ENCODE measurements around the gene ZSWIM1. TPM values are rescaled to one million over a fixed set of nuclear protein-coding genes. Genes with fewer than 3 reads are reported as not detected.

Gene ZSWIM1
- total and polyA plus RNA-seq, 2 of the 13 experiments (the other 11 are each of a cell fraction or from before 2014, with no cell fraction given) = 9.5 to 11.7 TPM

- TF ChIP-seq, protein P1, sequence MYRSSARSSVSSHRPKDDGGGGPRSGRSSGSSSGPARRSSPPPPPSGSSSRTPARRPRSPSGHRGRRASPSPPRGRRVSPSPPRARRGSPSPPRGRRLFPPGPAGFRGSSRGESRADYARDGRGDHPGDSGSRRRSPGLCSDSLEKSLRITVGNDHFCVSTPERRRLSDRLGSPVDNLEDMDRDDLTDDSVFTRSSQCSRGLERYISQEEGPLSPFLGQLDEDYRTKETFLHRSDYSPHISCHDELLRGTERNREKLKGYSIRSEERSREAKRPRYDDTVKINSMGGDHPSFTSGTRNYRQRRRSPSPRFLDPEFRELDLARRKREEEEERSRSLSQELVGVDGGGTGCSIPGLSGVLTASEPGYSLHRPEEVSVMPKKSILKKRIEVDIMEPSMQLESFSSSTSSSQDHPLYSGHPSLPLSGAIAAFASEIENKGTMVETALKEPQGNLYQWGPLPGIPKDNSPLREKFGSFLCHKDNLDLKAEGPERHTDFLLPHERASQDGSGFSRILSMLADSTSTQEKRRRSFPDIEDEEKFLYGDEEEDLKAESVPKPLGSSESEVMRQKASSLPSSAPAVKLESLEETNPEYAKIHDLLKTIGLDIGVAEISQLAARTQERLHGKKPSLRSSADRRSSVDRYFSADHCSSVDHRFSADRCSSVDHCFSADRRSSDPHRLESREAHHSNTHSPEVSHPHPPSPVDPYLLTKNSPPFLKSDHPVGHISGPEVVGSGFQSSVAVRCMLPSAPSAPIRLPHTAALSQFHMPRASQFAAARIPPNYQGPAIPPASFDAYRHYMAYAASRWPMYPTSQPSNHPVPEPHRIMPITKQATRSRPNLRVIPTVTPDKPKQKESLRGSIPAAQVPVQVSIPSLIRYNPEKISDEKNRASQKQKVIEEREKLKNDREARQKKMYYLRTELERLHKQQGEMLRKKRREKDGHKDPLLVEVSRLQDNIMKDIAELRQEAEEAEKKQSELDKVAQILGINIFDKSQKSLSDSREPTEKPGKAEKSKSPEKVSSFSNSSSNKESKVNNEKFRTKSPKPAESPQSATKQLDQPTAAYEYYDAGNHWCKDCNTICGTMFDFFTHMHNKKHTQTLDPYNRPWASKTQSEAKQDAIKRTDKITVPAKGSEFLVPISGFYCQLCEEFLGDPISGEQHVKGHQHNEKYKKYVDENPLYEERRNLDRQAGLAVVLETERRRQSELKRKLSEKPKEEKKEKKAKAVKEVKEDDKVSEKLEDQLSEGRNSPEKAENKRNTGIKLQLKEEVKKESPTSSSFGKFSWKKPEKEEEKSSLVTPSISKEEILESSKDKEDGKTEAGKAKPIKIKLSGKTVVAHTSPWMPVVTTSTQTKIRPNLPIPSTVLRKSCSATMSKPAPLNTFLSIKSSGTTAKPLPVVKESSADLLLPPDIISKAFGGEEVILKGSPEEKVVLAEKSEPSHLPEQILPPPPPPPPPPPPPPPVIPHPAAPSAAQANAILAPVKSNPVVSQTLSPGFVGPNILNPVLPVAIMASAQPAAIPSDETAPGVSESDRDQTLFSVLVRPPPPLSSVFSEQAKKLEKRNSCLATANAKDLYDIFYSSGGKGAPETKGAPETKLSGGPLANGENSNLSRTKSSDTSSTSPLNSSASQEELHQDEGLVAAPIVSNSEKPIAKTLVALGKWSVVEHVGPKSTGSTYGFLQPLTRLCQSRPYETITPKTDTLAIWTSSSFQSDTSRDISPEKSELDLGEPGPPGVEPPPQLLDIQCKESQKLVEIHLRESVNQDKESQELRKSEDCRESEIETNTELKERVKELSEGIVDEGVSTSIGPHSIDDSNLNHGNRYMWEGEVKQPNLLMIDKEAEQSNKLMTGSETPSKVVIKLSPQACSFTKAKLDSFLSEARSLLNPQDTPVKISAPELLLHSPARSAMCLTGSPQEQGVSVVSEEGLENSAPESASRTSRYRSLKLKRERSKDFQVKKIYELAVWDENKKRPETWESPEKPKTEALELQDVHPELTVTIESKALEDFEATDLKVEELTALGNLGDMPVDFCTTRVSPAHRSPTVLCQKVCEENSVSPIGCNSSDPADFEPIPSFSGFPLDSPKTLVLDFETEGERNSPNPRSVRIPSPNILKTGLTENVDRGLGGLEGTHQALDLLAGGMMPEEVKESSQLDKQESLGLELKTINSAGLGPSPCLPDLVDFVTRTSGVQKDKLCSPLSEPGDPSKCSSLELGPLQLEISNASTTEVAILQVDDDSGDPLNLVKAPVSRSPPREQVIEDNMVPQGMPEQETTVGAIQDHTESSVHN (CRISPR knock-in tag; IDR thresholded peaks at IDR 0.05) = peak; percentile 98
- TF ChIP-seq ZNF383 (CRISPR knock-in tag; IDR thresholded peaks at IDR 0.05; ENCODE audit: borderline replicate concordance) (peak; percentile 98), ZNF224 (CRISPR knock-in tag; IDR thresholded peaks at IDR 0.05) (peak; percentile 88), MTF2 (CRISPR knock-in tag; IDR thresholded peaks at IDR 0.05; ENCODE audit: borderline replicate concordance) (no peak; the same call in 1 of the 2 replicates), PBX3 (CRISPR knock-in tag; IDR thresholded peaks at IDR 0.05; ENCODE audit: borderline replicate concordance) (peak; percentile 94), HMG20B (CRISPR knock-in tag; conservative IDR thresholded peaks at IDR 0.05) (peak; percentile 94), ZNF121 (CRISPR knock-in tag; IDR thresholded peaks at IDR 0.05) (peak; percentile 90), ZKSCAN5 (CRISPR knock-in tag; IDR thresholded peaks at IDR 0.05) (no peak; the same call in 1 of the 2 replicates), SOX5 (CRISPR knock-in tag; IDR thresholded peaks at IDR 0.05; ENCODE audit: borderline replicate concordance) (peak; percentile 92), ZFP62 (CRISPR knock-in tag; IDR thresholded peaks at IDR 0.05) (no peak; the same call in 1 of the 2 replicates), ZNF343 (CRISPR knock-in tag; IDR thresholded peaks at IDR 0.05) (peak; percentile 99), JUN (CRISPR knock-in tag; IDR thresholded peaks at IDR 0.05) (peak; percentile 94), ZNF766 (CRISPR knock-in tag; IDR thresholded peaks at IDR 0.05; ENCODE audit: borderline replicate concordance) (peak; percentile 99), MYNN (CRISPR knock-in tag; IDR thresholded peaks at IDR 0.05; ENCODE audit: low read depth) (peak; percentile 80), ZSCAN22 (CRISPR knock-in tag; IDR thresholded peaks at IDR 0.05) (peak; percentile 79; the same call in 1 of the 2 replicates), CREBL2 (CRISPR knock-in tag; IDR thresholded peaks at IDR 0.05; ENCODE audit: borderline replicate concordance) (peak; percentile 99)
- TF ChIP-seq, protein P2, sequence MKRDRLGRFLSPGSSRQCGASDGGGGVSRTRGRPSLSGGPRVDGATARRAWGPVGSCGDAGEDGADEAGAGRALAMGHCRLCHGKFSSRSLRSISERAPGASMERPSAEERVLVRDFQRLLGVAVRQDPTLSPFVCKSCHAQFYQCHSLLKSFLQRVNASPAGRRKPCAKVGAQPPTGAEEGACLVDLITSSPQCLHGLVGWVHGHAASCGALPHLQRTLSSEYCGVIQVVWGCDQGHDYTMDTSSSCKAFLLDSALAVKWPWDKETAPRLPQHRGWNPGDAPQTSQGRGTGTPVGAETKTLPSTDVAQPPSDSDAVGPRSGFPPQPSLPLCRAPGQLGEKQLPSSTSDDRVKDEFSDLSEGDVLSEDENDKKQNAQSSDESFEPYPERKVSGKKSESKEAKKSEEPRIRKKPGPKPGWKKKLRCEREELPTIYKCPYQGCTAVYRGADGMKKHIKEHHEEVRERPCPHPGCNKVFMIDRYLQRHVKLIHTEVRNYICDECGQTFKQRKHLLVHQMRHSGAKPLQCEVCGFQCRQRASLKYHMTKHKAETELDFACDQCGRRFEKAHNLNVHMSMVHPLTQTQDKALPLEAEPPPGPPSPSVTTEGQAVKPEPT (CRISPR knock-in tag; IDR thresholded peaks at IDR 0.05; ENCODE audit: low read depth) = peak; percentile 98
Observed at GRCh38 chr20:45890985-45891983, 10.3 kb downstream of the ZSWIM1 start, which contains the start of the genes CTSA and NEURL2 (continued).
